A172 (cell line): ENCODE results near the gene FKBP2. TPM values are rescaled to one million over a fixed set of nuclear protein-coding genes. Genes with fewer than 3 reads are reported as not detected.

Experiments
- DNase-seq: peaks from one replicate; pipeline ENCODE4 v3.0.0-alpha.2; 2015; ENCODE audit warnings: low spot score
- total RNA-seq: library from RNA; depleted of rRNA; stranded (reverse); fragments of >200 nt; shearing (Covaris generic); gene quantifications from 2 replicates; pipeline ENCODE4 v1.2.3, GENCODE V29; 2014

FKBP2 gene
- total RNA-seq, 1 experiment from 2014 or later: 40.5 TPM

GRCh38 chr11:64249038-64249437 is 8.1 kb downstream of the FKBP2 start:
- no peak for DNase-seq

- no peak for DNase-seq
Observed at GRCh38 chr11:64249563-64250414, 8.9 kb downstream of the FKBP2 start.

- DNase-seq: no peak
Observed at GRCh38 chr11:64250415-64251015, 9.6 kb downstream of the FKBP2 start.

GRCh38 chr11:64251016-64251752 is 10.3 kb downstream of the FKBP2 start, which contains the start of gene PLCB3:
Gene PLCB3, plus strand, starts transcription at chr11:64251530. Its CDS starts 120 bp downstream, at chr11:64251650.
- DNase-seq: no peak

GRCh38 chr11:64251753-64252002 is 10.8 kb downstream of the FKBP2 start:
- DNase-seq: no peak

GRCh38 chr11:64252003-64252872 is 11.3 kb downstream of the FKBP2 start:
- peak; percentile 33 for DNase-seq

GRCh38 chr11:64253043-64253442 is 12.1 kb downstream of the FKBP2 start:
- no peak for DNase-seq

GRCh38 chr11:64253481-64253880 is 12.6 kb downstream of the FKBP2 start:
- no peak for DNase-seq

GRCh38 chr11:64254326-64254725 is 13.4 kb downstream of the FKBP2 start:
- no peak for DNase-seq

- no peak for DNase-seq
Observed at GRCh38 chr11:64255135-64256128, 14.5 kb downstream of the FKBP2 start.

- no peak for DNase-seq
Observed at GRCh38 chr11:64256300-64256699, 15.4 kb downstream of the FKBP2 start.

- no peak for DNase-seq
Observed at GRCh38 chr11:64258356-64258755, 17.5 kb downstream of the FKBP2 start.

- DNase-seq: no peak
Observed at GRCh38 chr11:64258946-64259532, 18.1 kb downstream of the FKBP2 start.

GRCh38 chr11:64259533-64260067 is 18.7 kb downstream of the FKBP2 start:
- no peak for DNase-seq

- DNase-seq: no peak
Observed at GRCh38 chr11:64260147-64260708, 19.3 kb downstream of the FKBP2 start.

GRCh38 chr11:64261556-64262080 is 20.7 kb downstream of the FKBP2 start:
- DNase-seq: no peak

- DNase-seq: no peak
Observed at GRCh38 chr11:64262271-64263002, 21.5 kb downstream of the FKBP2 start.
